KMS-11 (cell line): ENCODE results near the gene YJEFN3.

Source experiments
- H2AFZ ChIP-seq: fragments of 200-600 bp; sonication (generic); 2 replicates; pipeline ENCODE4 v1.6.1; 2016; ENCODE audit warnings: antibody characterized with exemption, mixed run types, low read depth
- H3K27ac ChIP-seq: fragments of 200-600 bp; sonication (generic); 2 replicates; pipeline ENCODE4 v1.6.1; 2016; ENCODE audit warnings: mild to moderate bottlenecking, mixed run types
- H3K27me3 ChIP-seq: fragments of 200-600 bp; sonication (generic); 2 replicates; pipeline ENCODE4 v1.6.1; 2017; ENCODE audit warnings: mild to moderate bottlenecking, low read depth, mixed run types, moderate library complexity; ENCODE audit not compliant: insufficient read depth
- H3K36me3 ChIP-seq: fragments of 200-600 bp; sonication (generic); 2 replicates; pipeline ENCODE4 v1.6.1; 2017; ENCODE audit warnings: mild to moderate bottlenecking, mixed run types; ENCODE audit not compliant: insufficient read depth
- H3K4me1 ChIP-seq: fragments of 200-600 bp; sonication (generic); 2 replicates; pipeline ENCODE4 v1.6.1; 2016; ENCODE audit warnings: mild to moderate bottlenecking, low read depth, mixed run types; ENCODE audit not compliant: poor library complexity, severe bottlenecking
- H3K4me2 ChIP-seq: fragments of 200-600 bp; sonication (generic); 2 replicates; pipeline ENCODE4 v1.7.0; 2016; ENCODE audit warnings: mild to moderate bottlenecking, mixed run types
- H3K4me3 ChIP-seq: fragments of 200-600 bp; sonication (generic); IDR thresholded peaks from 2 replicates; pipeline ENCODE4 v1.6.1; 2017; ENCODE audit warnings: low read depth, low read length, mixed read lengths; ENCODE audit not compliant: insufficient read depth
- H3K79me2 ChIP-seq: fragments of 200-600 bp; sonication (generic); 2 replicates; pipeline ENCODE4 v1.6.1; 2016; ENCODE audit warnings: low read depth, mixed run types; ENCODE audit not compliant: insufficient read depth
- H3K9ac ChIP-seq: fragments of 200-600 bp; sonication (generic); 2 replicates; pipeline ENCODE4 v1.6.1; 2016; ENCODE audit warnings: mild to moderate bottlenecking, mixed run types
- H4K20me1 ChIP-seq: fragments of 200-600 bp; sonication (generic); 2 replicates; pipeline ENCODE4 v1.6.1; 2016; ENCODE audit warnings: mild to moderate bottlenecking, mixed run types; ENCODE audit not compliant: insufficient read depth
- CTCF ChIP-seq: fragments of 200-600 bp; sonication (generic); conservative IDR thresholded peaks from 2 replicates; pipeline ENCODE4 v1.6.1; 2017; ENCODE audit warnings: low read depth, mild to moderate bottlenecking, antibody characterized with exemption, low read length, moderate library complexity, mixed read lengths

YJEFN3 gene

GRCh38 chr19:19559931-19560330 is 31.2 kb downstream of the YJEFN3 start:
- Histone ChIP-seq H2AFZ (no peak overlapping the region), H3K4me1 (no peaks in the 10 kb centered on the region), H3K4me2 (no peak overlapping the region), H4K20me1 (no peaks in the 10 kb centered on the region), H3K9ac (no peak overlapping the region), H3K27me3 (no peaks in the 10 kb centered on the region), H3K4me3 (no peak overlapping the region), H3K27ac (no peak overlapping the region), H3K79me2 (no peaks in the 10 kb centered on the region), H3K36me3 (no peaks in the 10 kb centered on the region)
- no peak for TF ChIP-seq CTCF

DNA sequence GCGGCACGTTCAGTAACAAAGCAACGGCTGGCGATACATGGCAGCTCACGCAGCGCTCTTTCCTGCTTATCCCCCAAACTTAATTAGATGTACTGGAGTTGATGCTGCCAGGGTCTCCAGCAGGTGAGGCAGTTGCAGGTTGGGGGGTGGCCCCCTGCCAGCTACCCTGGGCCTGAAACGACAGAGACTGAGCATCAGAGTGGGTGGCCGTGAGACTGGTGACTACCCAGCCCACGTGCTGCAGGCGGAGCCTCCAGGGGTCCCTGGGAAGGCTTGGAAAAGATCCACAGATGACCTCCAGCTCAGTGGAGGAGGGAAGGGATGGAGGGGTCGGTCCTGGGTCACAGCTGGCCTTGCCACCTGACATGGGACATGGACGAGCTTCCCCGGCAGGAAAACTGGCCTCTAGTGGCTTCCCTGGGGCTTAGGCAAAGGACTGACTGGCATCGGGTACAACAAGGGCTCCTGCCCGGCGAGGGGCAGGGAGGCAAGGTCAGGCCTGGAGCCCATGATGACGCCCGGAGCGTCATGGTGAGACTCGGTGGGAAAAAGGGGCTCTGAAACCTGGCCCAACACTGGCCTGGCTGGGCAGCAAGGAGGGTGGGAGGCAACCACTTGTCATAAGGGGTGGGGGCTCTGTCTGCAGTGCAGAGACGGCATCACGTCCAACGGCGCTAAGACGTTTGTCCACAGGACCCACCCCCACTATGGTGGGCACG is 33.4 kb downstream of the YJEFN3 start:
- Histone ChIP-seq H3K79me2 (no peaks in the 10 kb centered on the region), H3K27me3 (no peaks in the 10 kb centered on the region), H3K4me2 (no peak overlapping the region), H3K36me3 (no peaks in the 10 kb centered on the region), H2AFZ (no peak overlapping the region), H4K20me1 (no peaks in the 10 kb centered on the region), H3K4me1 (no peaks in the 10 kb centered on the region), H3K9ac (no peak overlapping the region), H3K27ac (no peak overlapping the region), H3K4me3 (no peak overlapping the region)
- no peak for TF ChIP-seq CTCF

DNA sequence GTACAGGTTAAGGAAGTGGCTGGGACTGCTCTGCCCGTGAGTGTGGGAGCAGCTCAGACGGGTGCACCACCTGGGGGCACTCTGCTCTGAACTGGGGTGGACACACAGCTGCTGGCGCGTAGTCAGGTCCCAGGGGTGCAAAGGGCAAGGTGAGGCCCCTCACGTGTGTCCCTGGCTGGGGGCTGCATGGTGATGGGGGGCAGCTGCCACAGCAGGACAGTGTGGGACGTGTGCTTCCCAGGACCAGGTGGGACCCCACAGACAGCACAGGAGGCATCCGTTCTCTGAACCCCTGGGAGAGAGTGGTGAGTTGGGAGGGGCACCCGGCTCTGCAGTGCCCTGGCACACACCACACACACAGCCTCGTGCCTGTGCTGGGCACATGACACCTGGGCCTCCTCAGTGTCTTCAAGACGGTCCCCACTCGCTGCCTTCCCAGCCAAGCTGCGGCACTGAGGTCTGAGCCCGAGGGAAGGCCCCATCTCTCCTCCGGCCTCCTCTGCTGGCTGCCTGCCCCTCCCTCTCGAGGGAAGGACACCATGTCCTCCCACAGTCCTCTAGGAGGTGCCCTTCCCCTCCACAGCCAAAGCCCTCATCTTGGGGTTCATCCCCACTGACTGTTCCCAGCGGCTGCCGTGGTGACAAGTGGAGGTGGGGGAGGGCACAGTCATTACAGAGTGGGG is 34.1 kb downstream of the YJEFN3 start:
- H4K20me1 ChIP-seq, result no peaks in the 10 kb centered on the region
- H3K4me2 ChIP-seq, result no peak overlapping the region
- H3K4me1 ChIP-seq, result no peaks in the 10 kb centered on the region
- H3K79me2 ChIP-seq, result no peaks in the 10 kb centered on the region
- no peak overlapping the region for H3K27ac ChIP-seq
- no peak overlapping the region for H3K9ac ChIP-seq
- no peaks in the 10 kb centered on the region for H3K36me3 ChIP-seq
- TF ChIP-seq CTCF, result no peak
- H3K27me3 ChIP-seq, result no peaks in the 10 kb centered on the region
- H2AFZ ChIP-seq, result no peak overlapping the region
- H3K4me3 ChIP-seq, result no peak overlapping the region

- TF ChIP-seq CTCF, result no peak
- Histone ChIP-seq H3K36me3 (no peaks in the 10 kb centered on the region), H3K79me2 (no peaks in the 10 kb centered on the region), H2AFZ (no peak overlapping the region), H3K27me3 (no peaks in the 10 kb centered on the region), H3K4me3 (no peak overlapping the region), H3K4me1 (no peaks in the 10 kb centered on the region), H3K4me2 (no peak overlapping the region), H3K9ac (no peak overlapping the region), H4K20me1 (no peaks in the 10 kb centered on the region), H3K27ac (no peak overlapping the region)
Measured at GRCh38 chr19:19563348-19563848, 34.7 kb downstream of the YJEFN3 start.
